ENCODE data around the gene GABRD.

The GABRD gene

GRCh38 chr1:2055911-2056575 is 36.9 kb downstream of the GABRD start:
- DNase-seq, result no peak

GRCh38 chr1:2056955-2057590 is 37.9 kb downstream of the GABRD start:
- no peak for DNase-seq

- no peak for DNase-seq
Observed at GRCh38 chr1:2059290-2059953, 40.3 kb downstream of the GABRD start.

GRCh38 chr1:2060072-2060471 is 40.9 kb downstream of the GABRD start:
- DNase-seq, result no peak

- no peak for DNase-seq
Observed at GRCh38 chr1:2060535-2060934, 41.4 kb downstream of the GABRD start.

- no peak for DNase-seq
Observed at GRCh38 chr1:2061065-2061778, 42.1 kb downstream of the GABRD start.

- no peak for DNase-seq
Observed at GRCh38 chr1:2065699-2066098, 46.6 kb downstream of the GABRD start.

GRCh38 chr1:2067393-2067792 is 48.2 kb downstream of the GABRD start:
- no peak for DNase-seq

GRCh38 chr1:2067981-2068380 is 48.8 kb downstream of the GABRD start:
- no peak for DNase-seq

- DNase-seq, result no peak
Observed at GRCh38 chr1:2068951-2069350, 49.8 kb downstream of the GABRD start.

GRCh38 chr1:2070016-2070415 is 50.9 kb downstream of the GABRD start:
- no peak for DNase-seq

- no peak for DNase-seq
Observed at GRCh38 chr1:2070800-2071530, 51.8 kb downstream of the GABRD start.

GRCh38 chr1:2072109-2072806 is 53.1 kb downstream of the GABRD start:
- no peak for DNase-seq

- no peak for DNase-seq
Observed at GRCh38 chr1:2072891-2073290, 53.7 kb downstream of the GABRD start.

GRCh38 chr1:2073382-2074230 is 54.5 kb downstream of the GABRD start:
- no peak for DNase-seq

GRCh38 chr1:2074396-2074795 is 55.3 kb downstream of the GABRD start:
- no peak for DNase-seq

- DNase-seq, result no peak
Observed at GRCh38 chr1:2074944-2075740, 56.0 kb downstream of the GABRD start.

- no peak for DNase-seq
Observed at GRCh38 chr1:2076826-2077225, 57.7 kb downstream of the GABRD start.

- no peak for DNase-seq
Observed at GRCh38 chr1:2078170-2078569, 59.0 kb downstream of the GABRD start.

GRCh38 chr1:2079396-2080085 is 60.4 kb downstream of the GABRD start:
- no peak for DNase-seq

All from CD4-positive, alpha-beta T cell treated with Interleukin-12 subunit alpha and Interleukin-12 subunit beta, for 1 hour (primary cell).